ENCODE data around the gene NXPH3. TPM values are rescaled to one million over a fixed set of nuclear protein-coding genes. Genes with fewer than 3 reads are reported as not detected.

Gene NXPH3
- total RNA-seq, 1 donor, result 0.43 TPM

DNA sequence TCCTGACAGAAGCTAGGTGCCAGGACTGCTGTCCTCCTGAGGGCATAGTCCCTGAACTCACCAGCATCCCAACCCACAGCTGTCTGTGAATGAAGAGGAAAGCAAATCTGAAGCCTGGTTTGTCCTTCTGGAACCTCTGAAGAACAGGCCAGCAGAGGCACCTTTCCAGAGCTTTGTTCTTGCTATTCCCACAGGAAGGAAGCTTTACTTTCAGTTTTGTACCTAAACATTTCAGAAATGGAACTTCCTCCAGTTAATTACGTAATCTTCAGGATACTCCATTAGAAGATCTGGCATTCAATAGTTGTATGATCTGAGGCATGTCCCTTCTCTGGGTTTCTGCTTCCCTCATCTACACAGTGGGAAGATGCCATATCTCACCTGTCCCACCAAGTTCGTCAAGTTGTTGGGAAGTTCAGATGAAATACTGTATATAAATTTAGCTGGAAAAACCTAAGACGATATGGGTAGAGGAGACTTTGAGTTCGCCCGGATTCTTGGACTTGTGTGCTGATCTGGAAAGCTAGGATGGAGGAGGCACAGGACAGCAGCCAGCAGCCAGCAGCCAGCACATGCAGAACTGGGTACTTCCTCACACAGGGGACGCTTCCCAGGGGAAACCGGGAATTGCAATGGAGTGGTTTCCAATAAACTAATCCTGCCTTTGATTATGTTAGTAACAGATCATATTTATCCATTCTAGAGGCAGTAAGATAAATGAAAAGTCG lies 22.4 kb downstream of the NXPH3 start:
- H3K4me3 ChIP-seq (ENCODE audit: low read depth, low read length), result no peak overlapping the region
- DNase-seq (ENCODE audit: low read depth), result peak; percentile 54
- TF ChIP-seq, protein P1, sequence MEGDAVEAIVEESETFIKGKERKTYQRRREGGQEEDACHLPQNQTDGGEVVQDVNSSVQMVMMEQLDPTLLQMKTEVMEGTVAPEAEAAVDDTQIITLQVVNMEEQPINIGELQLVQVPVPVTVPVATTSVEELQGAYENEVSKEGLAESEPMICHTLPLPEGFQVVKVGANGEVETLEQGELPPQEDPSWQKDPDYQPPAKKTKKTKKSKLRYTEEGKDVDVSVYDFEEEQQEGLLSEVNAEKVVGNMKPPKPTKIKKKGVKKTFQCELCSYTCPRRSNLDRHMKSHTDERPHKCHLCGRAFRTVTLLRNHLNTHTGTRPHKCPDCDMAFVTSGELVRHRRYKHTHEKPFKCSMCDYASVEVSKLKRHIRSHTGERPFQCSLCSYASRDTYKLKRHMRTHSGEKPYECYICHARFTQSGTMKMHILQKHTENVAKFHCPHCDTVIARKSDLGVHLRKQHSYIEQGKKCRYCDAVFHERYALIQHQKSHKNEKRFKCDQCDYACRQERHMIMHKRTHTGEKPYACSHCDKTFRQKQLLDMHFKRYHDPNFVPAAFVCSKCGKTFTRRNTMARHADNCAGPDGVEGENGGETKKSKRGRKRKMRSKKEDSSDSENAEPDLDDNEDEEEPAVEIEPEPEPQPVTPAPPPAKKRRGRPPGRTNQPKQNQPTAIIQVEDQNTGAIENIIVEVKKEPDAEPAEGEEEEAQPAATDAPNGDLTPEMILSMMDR (IDR thresholded peaks at IDR 0.05; ENCODE audit: insufficient read depth, low read depth, low read length), result no peak

DNA sequence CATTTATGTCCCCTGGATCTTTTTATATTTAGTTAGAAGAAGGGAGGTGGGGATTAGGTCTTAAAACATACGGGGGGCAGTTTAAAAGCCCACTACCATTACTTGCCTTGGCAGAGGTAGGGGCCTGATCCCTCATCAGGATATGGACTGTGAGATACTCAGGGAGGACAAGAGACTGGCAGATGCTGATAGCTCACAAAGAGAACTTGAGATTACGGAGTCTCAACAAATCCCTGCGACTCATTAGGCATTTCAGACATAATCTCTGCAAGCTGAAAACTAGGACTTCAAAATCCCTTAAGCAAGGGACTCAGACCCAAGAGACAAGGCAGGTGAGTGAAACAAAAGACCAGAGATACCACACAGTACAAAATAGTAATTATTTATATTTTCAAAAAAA lies 23.2 kb downstream of the NXPH3 start:
- no peak overlapping the region for H3K4me3 ChIP-seq (ENCODE audit: low read depth, low read length)
- TF ChIP-seq, protein P1 (IDR thresholded peaks at IDR 0.05; ENCODE audit: insufficient read depth, low read depth, low read length), result no peak
- DNase-seq (ENCODE audit: low read depth), result no peak

DNA sequence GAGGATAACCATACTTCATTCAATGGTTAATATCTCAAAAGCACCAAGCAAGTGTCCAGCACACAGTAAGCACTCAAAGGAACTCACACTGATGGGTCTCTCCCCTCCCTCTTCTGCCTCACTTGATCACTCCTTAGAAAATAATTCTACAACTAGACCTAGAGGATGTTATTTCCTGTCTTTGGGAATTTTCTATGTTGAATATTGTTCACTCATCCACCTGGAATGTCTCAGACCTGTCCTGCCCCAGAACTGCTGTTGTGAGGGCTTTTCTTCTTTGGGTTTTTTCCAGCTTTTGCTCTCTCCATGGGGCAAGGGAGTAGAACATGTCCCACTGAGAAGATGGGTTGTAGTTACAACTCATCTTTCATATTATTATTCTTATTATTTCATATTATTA lies 25.3 kb downstream of the NXPH3 start:
- no peak for DNase-seq (ENCODE audit: low read depth)
- TF ChIP-seq, protein P1 (IDR thresholded peaks at IDR 0.05; ENCODE audit: insufficient read depth, low read depth, low read length), result no peak
- no peak overlapping the region for H3K4me3 ChIP-seq (ENCODE audit: low read depth, low read length)

DNA sequence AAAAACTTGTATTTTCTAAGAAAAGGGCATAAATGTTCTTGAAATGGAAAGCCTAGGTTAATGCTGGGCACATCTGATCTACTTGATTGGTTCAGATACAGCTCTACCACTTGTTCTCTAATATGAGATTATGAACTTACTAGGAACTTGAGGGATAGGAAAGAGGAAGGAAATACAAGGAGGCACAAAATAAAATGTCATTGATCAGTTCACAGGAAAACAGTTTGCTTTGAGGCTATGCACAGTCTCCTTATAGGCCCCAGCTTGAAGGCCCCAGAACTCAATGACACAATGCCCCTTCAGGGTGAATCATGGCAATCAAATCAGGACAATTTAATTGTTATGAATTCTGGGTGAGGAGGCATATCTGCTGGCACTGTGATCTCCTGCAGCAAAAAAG lies 27.1 kb downstream of the NXPH3 start:
- no peak for DNase-seq (ENCODE audit: low read depth)
- no peak overlapping the region for H3K4me3 ChIP-seq (ENCODE audit: low read depth, low read length)
- TF ChIP-seq, protein P1 (IDR thresholded peaks at IDR 0.05; ENCODE audit: insufficient read depth, low read depth, low read length), result no peak

DNA sequence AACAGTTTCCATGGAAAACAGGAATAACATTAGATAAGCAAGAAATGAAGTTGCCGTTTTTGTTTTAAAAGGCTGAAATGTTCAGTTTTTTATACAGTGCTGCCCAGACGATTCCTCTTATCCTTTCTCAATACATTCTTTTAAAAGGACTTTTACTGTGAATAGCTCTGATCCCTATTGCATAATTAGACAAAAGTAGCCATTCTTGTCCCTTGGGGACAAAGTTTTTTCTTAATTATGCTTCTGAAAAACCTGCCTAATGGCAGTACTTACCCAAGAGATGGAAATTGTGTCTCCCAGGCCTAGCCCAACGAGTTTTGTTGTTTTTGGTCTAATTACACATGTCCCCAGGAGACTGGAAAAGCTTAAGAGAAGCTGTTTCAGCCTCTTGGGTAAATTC lies 27.6 kb downstream of the NXPH3 start:
- DNase-seq (ENCODE audit: low read depth), result no peak
- TF ChIP-seq, protein P1 (IDR thresholded peaks at IDR 0.05; ENCODE audit: insufficient read depth, low read depth, low read length), result no peak
- no peak overlapping the region for H3K4me3 ChIP-seq (ENCODE audit: low read depth, low read length)

DNA sequence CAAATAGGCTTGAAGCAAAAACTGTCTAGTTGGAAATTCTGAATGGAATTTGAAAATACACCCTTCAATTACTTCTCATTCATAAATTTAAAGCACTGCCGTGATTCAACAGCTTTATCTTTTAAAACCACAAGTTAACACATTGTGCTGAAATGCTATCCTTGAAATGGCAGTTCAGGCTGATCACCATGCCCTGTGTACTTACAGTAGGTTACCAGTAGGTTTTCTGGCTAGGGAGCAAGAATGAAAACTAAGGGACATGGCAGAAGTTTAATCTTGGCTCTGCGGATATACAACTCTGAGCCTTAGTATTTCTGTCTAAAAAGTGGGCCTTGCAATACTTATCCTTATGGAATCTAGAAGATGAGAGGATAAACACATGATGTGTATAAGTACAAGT lies 28.0 kb downstream of the NXPH3 start:
- H3K4me3 ChIP-seq (ENCODE audit: low read depth, low read length), result no peak overlapping the region
- peak; percentile 14 for DNase-seq (ENCODE audit: low read depth)
- TF ChIP-seq, protein P1 (IDR thresholded peaks at IDR 0.05; ENCODE audit: insufficient read depth, low read depth, low read length), result peak; percentile 14
